Choroid plexus epithelial cell (primary cell): ENCODE data around the gene NPAS3.

Source experiments
- DNase-seq: peaks from one replicate; pipeline ENCODE4 v3.0.0-alpha.2; 2010; ENCODE audit warnings: low read depth
- H3K4me3 ChIP-seq: 2 replicates; pipeline ENCODE4 v1.5.1; 2011; ENCODE audit warnings: low read depth, mild to moderate bottlenecking, control low read depth, low read length, moderate library complexity
- CTCF ChIP-seq: conservative IDR thresholded peaks from 2 replicates; pipeline ENCODE4 v1.5.1; 2011; ENCODE audit warnings: low read depth, mild to moderate bottlenecking, control low read depth, inconsistent platforms, low read length, moderate library complexity

The NPAS3 gene

GRCh38 chr14:33553706-33554278, 615.1 kb downstream of the NPAS3 start:
- no peak for DNase-seq
- no peak overlapping the region for H3K4me3 ChIP-seq
- TF ChIP-seq CTCF, result no peak

- H3K4me3 ChIP-seq, result no peak overlapping the region
- no peak for DNase-seq
- no peak for TF ChIP-seq CTCF
Observed at GRCh38 chr14:33554988-33555387, 616.3 kb downstream of the NPAS3 start.

- no peak for TF ChIP-seq CTCF
- DNase-seq, result no peak
Observed at GRCh38 chr14:33555710-33556350, 617.2 kb downstream of the NPAS3 start.

GRCh38 chr14:33556382-33557121, 617.9 kb downstream of the NPAS3 start:
- no peak for TF ChIP-seq CTCF
- H3K4me3 ChIP-seq, result no peak overlapping the region
- peak; percentile 41 for DNase-seq

More at GRCh38 chr14:33555710-33556350, 617.2 kb downstream of the NPAS3 start:
- H3K4me3 ChIP-seq, result no peak overlapping the region

GRCh38 chr14:33560718-33561431, 622.2 kb downstream of the NPAS3 start:
- no peak for DNase-seq
- no peak for TF ChIP-seq CTCF
- no peak overlapping the region for H3K4me3 ChIP-seq

GRCh38 chr14:33561488-33562175, 623.0 kb downstream of the NPAS3 start:
- DNase-seq, result no peak
- TF ChIP-seq CTCF, result no peak
- no peak overlapping the region for H3K4me3 ChIP-seq
